Measurements from ENCODE around the gene SPECC1L.

Gene SPECC1L

GRCh38 chr22:24433001-24433827 lies 162.6 kb downstream of the SPECC1L start:
- H3K4me3 ChIP-seq (ENCODE audit: low read depth, low read length), result no peak overlapping the region
- POLR2A ChIA-PET, result no interaction called here
- CTCF ChIA-PET, result interaction anchor here (7.9 kb wide), 1 partner anchor 9 kb away, joined by 63 read pairs; no protein-coding TSS in a partner anchor
- TF ChIP-seq CTCF (IDR thresholded peaks at IDR 0.05; ENCODE audit: insufficient read depth, low read length, missing control alignments), result no peak
- no peak for DNase-seq (ENCODE audit: low read depth, low spot score)

GRCh38 chr22:24433828-24434470 lies 163.3 kb downstream of the SPECC1L start:
- POLR2A ChIA-PET, result no interaction called here
- H3K4me3 ChIP-seq (ENCODE audit: low read depth, low read length), result no peak overlapping the region
- DNase-seq (ENCODE audit: low read depth, low spot score), result no peak
- no peak for TF ChIP-seq CTCF (IDR thresholded peaks at IDR 0.05; ENCODE audit: insufficient read depth, low read length, missing control alignments)
- CTCF ChIA-PET, result interaction anchor here (7.9 kb wide), 1 partner anchor 10 kb away, joined by 63 read pairs; no protein-coding TSS in a partner anchor

- POLR2A ChIA-PET, result no interaction called here
- TF ChIP-seq CTCF (IDR thresholded peaks at IDR 0.05; ENCODE audit: insufficient read depth, low read length, missing control alignments), result no peak
- no peak for DNase-seq (ENCODE audit: low read depth, low spot score)
- CTCF ChIA-PET, result interaction anchor here (1.3 to 7.9 kb wide), 3 partner anchors 11 to 91 kb away, joined by 3 to 63 read pairs (median 7); no protein-coding TSS in a partner anchor
- H3K4me3 ChIP-seq (ENCODE audit: low read depth, low read length), result no peak overlapping the region
Measured at GRCh38 chr22:24434471-24435322, 164.1 kb downstream of the SPECC1L start.

GRCh38 chr22:24435323-24435645 lies 164.7 kb downstream of the SPECC1L start:
- no peak overlapping the region for H3K4me3 ChIP-seq (ENCODE audit: low read depth, low read length)
- CTCF ChIA-PET, result interaction anchor here (1.1 to 7.9 kb wide), 4 partner anchors 11 to 91 kb away, joined by 3 to 63 read pairs (median 5); no protein-coding TSS in a partner anchor
- TF ChIP-seq CTCF (IDR thresholded peaks at IDR 0.05; ENCODE audit: insufficient read depth, low read length, missing control alignments), result no peak
- POLR2A ChIA-PET, result no interaction called here
- DNase-seq (ENCODE audit: low read depth, low spot score), result no peak

GRCh38 chr22:24435861-24436371 lies 165.3 kb downstream of the SPECC1L start:
- H3K4me3 ChIP-seq (ENCODE audit: low read depth, low read length), result no peak overlapping the region
- TF ChIP-seq CTCF (IDR thresholded peaks at IDR 0.05; ENCODE audit: insufficient read depth, low read length, missing control alignments), result no peak
- POLR2A ChIA-PET, result interaction anchor here (0.9 kb wide), 1 partner anchor 48 kb away, joined by 3 read pairs; no protein-coding TSS in a partner anchor
- CTCF ChIA-PET, result interaction anchor here (0.7 to 7.9 kb wide), 6 partner anchors 11 to 90 kb away, joined by 3 to 63 read pairs (median 3); no protein-coding TSS in a partner anchor
- no peak for DNase-seq (ENCODE audit: low read depth, low spot score)
